HG03135 (cell line): ENCODE measurements around the gene NIPSNAP3A.

Experiments
- ATAC-seq: cut with Tn5 transposase; IDR thresholded peaks from one replicate; pipeline ENCODE4 v1.9.1; 2021; ENCODE audit warnings: mild to moderate bottlenecking, moderate library complexity; ENCODE audit not compliant: unreplicated experiment

The NIPSNAP3A gene

GRCh38 chr9:104802906-104803305 lies 55.4 kb downstream of the NIPSNAP3A start:
- no peak for ATAC-seq

- ATAC-seq: no peak
These were observed 58.0 kb downstream of the NIPSNAP3A start for GRCh38 chr9:104805441-104805840.

DNA sequence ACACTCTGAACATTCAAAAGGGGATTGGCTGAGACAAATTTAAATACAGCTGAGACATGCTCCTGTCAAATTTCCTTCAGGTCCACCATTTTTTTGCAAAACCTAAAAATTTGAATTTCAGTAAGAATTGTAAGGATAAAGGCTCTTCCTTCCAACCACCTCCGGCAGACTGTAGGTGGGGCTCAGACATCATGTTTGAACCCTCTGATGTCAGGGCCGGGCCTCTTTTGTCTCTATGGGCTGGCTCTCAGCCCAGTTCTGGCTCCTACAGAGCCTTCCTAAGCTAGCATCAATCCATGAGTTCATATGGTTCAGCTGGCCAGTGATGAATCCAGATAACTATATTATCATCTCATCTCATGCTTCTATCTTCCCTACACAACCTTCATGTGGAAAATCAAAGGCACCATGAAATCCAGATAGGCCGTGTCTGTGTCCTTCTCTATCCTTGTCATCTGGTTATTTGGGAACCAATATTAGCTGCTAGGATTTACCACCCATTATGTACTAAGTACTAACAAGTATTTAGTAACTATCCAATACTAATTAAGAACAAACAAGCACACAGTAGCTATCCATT lies 60.6 kb downstream of the NIPSNAP3A start:
- ATAC-seq: no peak
